ENCODE data around the gene ACAD9.

GRCh38 chr3:128875556-128876120 lies 3.8 kb upstream of the ACAD9 start:
- TF ChIP-seq CTCF (IDR thresholded peaks at IDR 0.05) (peak; percentile 41 to 75 (median 64)), POLR2A (IDR thresholded peaks at IDR 0.05) (no peak)
